Suprapubic skin (tissue), 4 donors: ENCODE measurements around the gene ATRX. TPM values are rescaled to one million over a fixed set of nuclear protein-coding genes. Genes with fewer than 3 reads are reported as not detected.

Source experiments
- DNase-seq, 2 donors: peaks; one replicate each; pipeline ENCODE4 v3.0.0-alpha.2; 2019; ENCODE audit warnings: low spot score in 2 of 2
- H3K27ac ChIP-seq: fragments of 200-600 bp; sonication (generic); one replicate; pipeline ENCODE4 v1.5.1; 2019
- H3K27me3 ChIP-seq: fragments of 200-600 bp; sonication (generic); one replicate; pipeline ENCODE4 v1.5.1; 2019
- H3K36me3 ChIP-seq: fragments of 200-600 bp; sonication (generic); one replicate; pipeline ENCODE4 v1.5.1; 2019
- H3K4me1 ChIP-seq: fragments of 200-600 bp; sonication (generic); one replicate; pipeline ENCODE4 v1.5.1; 2019
- H3K4me3 ChIP-seq: fragments of 200-600 bp; sonication (generic); one replicate; pipeline ENCODE4 v1.5.1; 2019; ENCODE audit warnings: mild to moderate bottlenecking
- H3K9me3 ChIP-seq: fragments of 200-600 bp; sonication (generic); one replicate; pipeline ENCODE4 v1.5.1; 2019
- EP300 ChIP-seq: sonication (generic); formaldehyde crosslinking; IDR thresholded peaks from one replicate; pipeline ENCODE4 v1.6.1; 2017; ENCODE audit warnings: antibody characterized with exemption
- POLR2A ChIP-seq, 2 donors: fragments of 450-650 bp; IDR thresholded peaks; one replicate each; pipeline ENCODE4 v1.6.1; 2017; ENCODE audit warnings: antibody characterized with exemption in 2 of 2, mild to moderate bottlenecking in 2 of 2, moderate library complexity in 2 of 2
- POLR2AphosphoS5 ChIP-seq, 3 donors: sonication (generic); formaldehyde crosslinking; IDR thresholded peaks; one replicate each; pipeline ENCODE4 v1.6.1; 2017; ENCODE audit warnings: antibody characterized with exemption in 3 of 3
- WGBS: methylation state at CpG from one replicate; pipeline ENCODE4 v1.1.5; 2018; 5-methylcytosine and 5-hydroxymethylcytosine counted together
- total RNA-seq, 4 donors: library from RNA; depleted of rRNA; stranded (reverse); fragments of >200 nt; gene quantifications; one replicate each; pipeline ENCODE4 v1.1.0, GENCODE V29; 2016
- TF ChIP-seq, protein P1 (sequence below), 2 donors: fragments of 200-600 bp in 1 of 2; fragments of 450-650 bp in 1 of 2; sonication (generic) in 1 of 2; IDR thresholded peaks; one replicate each; pipeline ENCODE4 v1.5.1; 2016 to 2019; ENCODE audit warnings: antibody characterized with exemption in 2 of 2, mild to moderate bottlenecking in 1 of 2, moderate library complexity in 1 of 2

ATRX gene
- total RNA-seq, 4 donors from 2014 or later = 84.4 to 259 (median 90.7) TPM

DNA sequence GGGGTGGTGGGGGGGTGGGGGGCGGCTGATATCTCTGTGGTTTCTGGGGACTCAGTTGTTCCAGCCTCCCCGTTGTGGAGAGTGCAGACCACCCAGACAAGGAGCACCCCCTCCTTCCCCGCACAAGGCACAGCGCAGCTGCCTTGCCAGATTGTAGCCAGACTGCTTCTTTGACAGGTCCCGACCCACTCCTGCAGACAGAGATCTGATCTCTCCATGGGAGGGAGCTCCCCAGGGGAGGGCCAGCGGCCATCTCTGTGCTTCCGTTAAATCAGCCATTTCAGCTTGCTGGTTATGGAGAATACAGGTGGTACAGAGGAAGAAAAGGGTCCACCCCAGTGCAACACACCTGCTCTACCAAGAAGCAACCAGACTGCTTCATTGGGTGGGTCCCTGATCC lies 258.0 kb downstream of the ATRX start:
- no peaks in the 10 kb centered on the region for H3K27me3 ChIP-seq
- H3K4me3 ChIP-seq = no peak overlapping the region
- no peaks in the 10 kb centered on the region for H3K36me3 ChIP-seq
- H3K27ac ChIP-seq = no peak overlapping the region
- H3K9me3 ChIP-seq = no peaks in the 10 kb centered on the region
- TF ChIP-seq, protein P1, sequence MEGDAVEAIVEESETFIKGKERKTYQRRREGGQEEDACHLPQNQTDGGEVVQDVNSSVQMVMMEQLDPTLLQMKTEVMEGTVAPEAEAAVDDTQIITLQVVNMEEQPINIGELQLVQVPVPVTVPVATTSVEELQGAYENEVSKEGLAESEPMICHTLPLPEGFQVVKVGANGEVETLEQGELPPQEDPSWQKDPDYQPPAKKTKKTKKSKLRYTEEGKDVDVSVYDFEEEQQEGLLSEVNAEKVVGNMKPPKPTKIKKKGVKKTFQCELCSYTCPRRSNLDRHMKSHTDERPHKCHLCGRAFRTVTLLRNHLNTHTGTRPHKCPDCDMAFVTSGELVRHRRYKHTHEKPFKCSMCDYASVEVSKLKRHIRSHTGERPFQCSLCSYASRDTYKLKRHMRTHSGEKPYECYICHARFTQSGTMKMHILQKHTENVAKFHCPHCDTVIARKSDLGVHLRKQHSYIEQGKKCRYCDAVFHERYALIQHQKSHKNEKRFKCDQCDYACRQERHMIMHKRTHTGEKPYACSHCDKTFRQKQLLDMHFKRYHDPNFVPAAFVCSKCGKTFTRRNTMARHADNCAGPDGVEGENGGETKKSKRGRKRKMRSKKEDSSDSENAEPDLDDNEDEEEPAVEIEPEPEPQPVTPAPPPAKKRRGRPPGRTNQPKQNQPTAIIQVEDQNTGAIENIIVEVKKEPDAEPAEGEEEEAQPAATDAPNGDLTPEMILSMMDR (IDR thresholded peaks at IDR 0.05) = no peak
- TF ChIP-seq POLR2AphosphoS5 (IDR thresholded peaks at IDR 0.05) = no peak
- WGBS = 100% methylated on average over 3 of the region's 7 CpGs
- DNase-seq = no peak
- no peaks in the 10 kb centered on the region for H3K4me1 ChIP-seq

DNA sequence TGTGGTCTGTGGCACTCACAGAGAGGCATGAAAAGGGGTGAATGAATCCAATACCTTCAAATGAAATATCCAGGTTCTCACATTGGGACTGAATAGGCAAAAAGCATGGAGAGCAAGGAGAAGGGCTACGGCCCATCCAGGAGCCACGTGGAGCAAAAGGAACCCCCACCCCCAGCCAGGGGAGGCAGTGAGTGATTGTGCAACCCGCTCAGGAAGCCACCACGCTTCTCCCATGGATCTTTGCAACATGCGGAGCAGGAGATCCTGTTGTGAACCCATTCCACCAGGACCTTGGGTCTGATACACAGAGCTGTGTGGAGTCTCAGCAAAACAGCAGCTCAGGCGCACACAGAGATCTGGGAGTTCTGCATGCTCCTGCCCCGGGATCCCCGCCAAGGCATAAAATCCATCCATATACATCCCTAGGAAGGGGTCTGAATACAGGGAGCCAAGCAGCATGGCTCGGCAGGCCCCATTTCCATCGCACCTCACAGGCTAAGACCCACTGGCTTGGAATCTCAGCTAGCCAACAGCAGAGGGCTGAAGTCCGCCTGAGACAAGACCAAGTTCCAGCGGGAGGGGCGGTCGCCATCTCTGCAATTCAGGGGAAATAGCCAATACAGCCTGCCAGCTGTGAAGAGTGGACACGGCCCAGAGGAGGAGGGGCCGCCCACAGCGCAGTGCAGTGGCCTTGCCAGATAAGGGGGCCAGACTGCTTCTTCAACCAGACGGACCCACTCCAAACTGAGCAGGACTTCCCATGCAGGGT lies 258.6 kb downstream of the ATRX start:
- TF ChIP-seq, protein P1 (IDR thresholded peaks at IDR 0.05) = no peak
- TF ChIP-seq EP300 (no peak), POLR2AphosphoS5 (IDR thresholded peaks at IDR 0.05) (no peak), POLR2A (IDR thresholded peaks at IDR 0.05) (no peak)
- Histone ChIP-seq H3K9me3 (no peaks in the 10 kb centered on the region), H3K27ac (no peak overlapping the region), H3K36me3 (no peaks in the 10 kb centered on the region), H3K27me3 (no peaks in the 10 kb centered on the region), H3K4me3 (no peak overlapping the region), H3K4me1 (no peaks in the 10 kb centered on the region)
- DNase-seq = peak in 1 of 2 donors; percentile 51
- WGBS = 76% methylated on average over 6 of the region's 18 CpGs

DNA sequence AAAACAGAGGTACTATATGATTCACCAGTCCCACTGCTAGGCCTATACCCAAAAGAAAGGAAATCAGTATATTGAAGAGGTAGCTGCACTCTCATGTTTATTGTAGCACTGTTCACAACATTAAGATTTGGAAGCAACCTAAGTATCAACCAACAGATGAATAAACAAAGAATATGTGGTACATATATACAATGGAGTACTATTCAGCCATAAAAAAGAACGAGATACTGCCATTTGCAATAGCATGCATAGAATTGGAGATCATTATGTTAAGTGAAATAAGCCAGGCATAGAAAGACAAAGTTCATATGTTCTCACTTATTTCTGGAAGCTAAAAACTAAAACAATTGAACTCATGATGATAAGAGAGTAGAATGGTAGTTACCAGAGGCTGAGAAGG lies 266.3 kb downstream of the ATRX start:
- TF ChIP-seq POLR2A (IDR thresholded peaks at IDR 0.05) = no peak
- no peak for TF ChIP-seq EP300
- TF ChIP-seq, protein P1 (IDR thresholded peaks at IDR 0.05) = no peak
- TF ChIP-seq POLR2AphosphoS5 (IDR thresholded peaks at IDR 0.05) = no peak
- no peak for DNase-seq
- H3K27ac ChIP-seq = no peak overlapping the region
- H3K27me3 ChIP-seq = no peaks in the 10 kb centered on the region
- H3K4me1 ChIP-seq = no peaks in the 10 kb centered on the region
- peaks cover 19% of the 10 kb centered on the region for H3K36me3 ChIP-seq
- no peaks in the 10 kb centered on the region for H3K9me3 ChIP-seq
- 69% methylated on average over 1 of the region's 1 CpG for WGBS
- H3K4me3 ChIP-seq = no peak overlapping the region

DNA sequence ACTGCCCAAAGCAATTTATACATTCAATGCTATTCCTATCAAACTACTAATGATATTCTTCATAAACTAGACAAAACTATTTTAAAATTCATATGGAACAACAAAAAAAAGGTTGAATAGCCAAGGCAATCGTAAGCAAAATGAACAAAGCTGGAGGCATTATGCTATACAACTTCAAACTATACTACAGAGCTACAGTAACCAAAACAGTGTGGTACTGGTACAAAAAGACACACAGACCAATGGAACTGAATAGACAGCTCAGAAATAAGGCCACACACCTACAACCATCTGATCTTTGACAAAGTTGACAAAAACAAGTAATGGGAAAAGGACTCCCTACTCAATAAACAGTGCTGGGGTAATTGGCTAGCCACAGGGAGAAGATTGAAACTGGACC lies 271.8 kb downstream of the ATRX start:
- Histone ChIP-seq H3K4me1 (no peaks in the 10 kb centered on the region), H3K27me3 (no peaks in the 10 kb centered on the region), H3K4me3 (no peak overlapping the region), H3K36me3 (peaks cover 32% of the 10 kb centered on the region), H3K9me3 (no peaks in the 10 kb centered on the region), H3K27ac (no peak overlapping the region)
- no peak for TF ChIP-seq POLR2A (IDR thresholded peaks at IDR 0.05)
- TF ChIP-seq, protein P1 (IDR thresholded peaks at IDR 0.05) = no peak
- TF ChIP-seq POLR2AphosphoS5 (IDR thresholded peaks at IDR 0.05) = no peak
- no peak for TF ChIP-seq EP300
- no peak for DNase-seq
- 81% methylated on average over 1 of the region's 1 CpG for whole genome bisulfite sequencing

DNA sequence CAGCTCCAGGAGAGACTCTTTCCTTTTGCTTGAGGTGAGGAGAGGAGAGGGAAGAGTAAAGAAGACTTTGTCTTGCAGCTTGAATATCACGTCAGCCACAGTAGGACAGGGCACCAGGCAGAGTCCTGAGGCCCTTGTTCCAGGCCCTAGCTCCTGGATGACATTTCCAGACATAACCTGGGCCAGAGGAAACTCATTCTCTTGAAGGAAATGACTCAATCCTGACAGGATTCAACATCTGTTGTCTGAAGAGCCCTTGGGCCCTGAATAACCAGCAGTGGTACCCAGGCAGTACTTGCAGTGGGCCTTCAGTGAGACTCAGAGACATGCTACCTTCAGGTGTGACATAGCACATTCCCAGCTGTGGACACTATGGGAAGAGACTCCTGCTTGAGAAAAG lies 276.0 kb downstream of the ATRX start:
- no peaks in the 10 kb centered on the region for H3K9me3 ChIP-seq
- TF ChIP-seq EP300 (no peak), POLR2AphosphoS5 (IDR thresholded peaks at IDR 0.05) (no peak), POLR2A (IDR thresholded peaks at IDR 0.05) (no peak)
- TF ChIP-seq, protein P1 (IDR thresholded peaks at IDR 0.05) = no peak
- H3K36me3 ChIP-seq = peaks cover 26% of the 10 kb centered on the region
- H3K4me3 ChIP-seq = no peak overlapping the region
- H3K4me1 ChIP-seq = no peaks in the 10 kb centered on the region
- DNase-seq = no peak
- no peaks in the 10 kb centered on the region for H3K27me3 ChIP-seq
- no peak overlapping the region for H3K27ac ChIP-seq
- 77% methylated on average over 1 of the region's 1 CpG for WGBS
